SK-N-SH (cell line): Measurements from ENCODE around the gene RAB1B. TPM values are rescaled to one million over a fixed set of nuclear protein-coding genes. Genes with fewer than 3 reads are reported as not detected.

Experiments
- CTCF ChIA-PET: fragments of 300-600, 350-600 bp; formaldehyde crosslinking; extraction: SDS; loops from one replicate; lab custom pipeline; 2021; lab: Yijun Ruan, JAX
- POLR2A ChIA-PET: fragments of 350-600 bp; sonication (Branson Sonifier 250); formaldehyde crosslinking; extraction: SDS; loops from one replicate; lab custom pipeline; 2020; ENCODE audit warnings: antibody characterized with exemption, inconsistent platforms; lab: Yijun Ruan, JAX
- DNase-seq: peaks from one replicate; pipeline ENCODE4 v3.0.0; 2012
- H2AFZ ChIP-seq: fragments of 200-600 bp; sonication (generic); 2 replicates; pipeline ENCODE4 v1.8.1; 2016; ENCODE audit warnings: antibody characterized with exemption, mild to moderate bottlenecking, low read depth
- H3F3A ChIP-seq: fragments of 200-600 bp; sonication (generic); replicated peaks from 2 replicates; pipeline ENCODE3; 2016; ENCODE audit warnings: antibody characterized with exemption, mild to moderate bottlenecking; ENCODE audit not compliant: insufficient read depth
- H3K27ac ChIP-seq, 2 experiments: fragments of 200-500 bp in 1 of 2; fragments of 200-600 bp in 1 of 2; sonication (Bioruptor generic) in 1 of 2; sonication (generic), shearing (Covaris generic) in 1 of 2; 2 replicates each; pipeline versions ENCODE4 v1.5.1 to v1.6.1; 2014 to 2016; ENCODE audit warnings: low read depth in 2 of 2, inconsistent platforms in 1 of 2, low read length in 1 of 2, mild to moderate bottlenecking in 1 of 2, mixed read lengths in 1 of 2
- H3K27me3 ChIP-seq: fragments of 200-600 bp; sonication (generic), shearing (Covaris generic); 2 replicates; pipeline ENCODE4 v1.6.1; 2016; ENCODE audit warnings: mixed run types; ENCODE audit not compliant: insufficient read depth
- H3K36me3 ChIP-seq, 2 experiments: fragments of 200-500 bp in 1 of 2; fragments of 200-600 bp in 1 of 2; sonication (Bioruptor generic) in 1 of 2; sonication (generic) in 1 of 2; replicated peaks in 1 of 2; 2 replicates each; pipeline versions ENCODE3 to v1.5.1; 2014 to 2016; ENCODE audit warnings: low read length in 1 of 2, mild to moderate bottlenecking in 1 of 2; ENCODE audit not compliant: insufficient read depth in 2 of 2, control insufficient read depth in 1 of 2
- H3K4me1 ChIP-seq, 2 experiments: fragments of 200-500 bp in 1 of 2; fragments of 200-600 bp in 1 of 2; sonication (Bioruptor generic) in 1 of 2; sonication (generic), shearing (Covaris generic) in 1 of 2; 2 replicates each; pipeline versions ENCODE4 v1.5.1 to v1.6.1; 2014 to 2016; ENCODE audit warnings: low read depth in 1 of 2, low read length in 1 of 2, mixed run types in 1 of 2; ENCODE audit not compliant: insufficient read depth in 2 of 2, control insufficient read depth in 1 of 2
- H3K4me2 ChIP-seq: fragments of 200-600 bp; sonication (generic), shearing (Covaris generic); 2 replicates; pipeline ENCODE4 v1.6.1; 2017; ENCODE audit warnings: mixed run types
- H3K4me3 ChIP-seq, 2 experiments: fragments of 200-500 bp in 1 of 2; fragments of 200-600 bp in 1 of 2; sonication (Bioruptor generic) in 1 of 2; sonication (generic), shearing (Covaris generic) in 1 of 2; 2 replicates each; pipeline versions ENCODE4 v1.5.1 to v1.8.1; 2014 to 2016; ENCODE audit warnings: low read depth in 2 of 2, inconsistent platforms in 1 of 2, low read length in 1 of 2, mild to moderate bottlenecking in 1 of 2, mixed read lengths in 1 of 2, moderate library complexity in 1 of 2
- H3K79me2 ChIP-seq: fragments of 200-600 bp; sonication (generic); 2 replicates; pipeline ENCODE4 v1.8.1; 2017; ENCODE audit warnings: mild to moderate bottlenecking; ENCODE audit not compliant: insufficient read depth
- H3K9ac ChIP-seq: fragments of 200-600 bp; sonication (generic); 2 replicates; pipeline ENCODE4 v1.6.1; 2017; ENCODE audit warnings: mixed run types
- H3K9me2 ChIP-seq: fragments of 200-600 bp; sonication (generic); 2 replicates; pipeline ENCODE4 v1.6.1; 2017; ENCODE audit warnings: mixed run types
- H3K9me3 ChIP-seq: fragments of 200-600 bp; sonication (generic); 2 replicates; pipeline ENCODE4 v1.6.1; 2017; ENCODE audit warnings: mixed run types, mild to moderate bottlenecking, moderate library complexity
- H4K20me1 ChIP-seq: fragments of 200-600 bp; sonication (generic); 2 replicates; pipeline ENCODE4 v1.6.1; 2017; ENCODE audit warnings: mild to moderate bottlenecking, mixed run types; ENCODE audit not compliant: insufficient read depth
- CHD2 ChIP-seq: fragments of 150-350 bp; IDR thresholded peaks from 2 replicates; pipeline ENCODE4 v1.6.1; 2018; ENCODE audit warnings: low read length; ENCODE audit not compliant: partially characterized antibody
- CTCF ChIP-seq: fragments of 200-600 bp; sonication (generic); IDR thresholded peaks from 2 replicates; pipeline ENCODE4 v1.6.1; 2017; ENCODE audit warnings: antibody characterized with exemption, mild to moderate bottlenecking, moderate library complexity
- EZH2phosphoT487 ChIP-seq: fragments of 200-600 bp; sonication (generic); IDR thresholded peaks from 2 replicates; pipeline ENCODE4 v1.6.1; 2017; ENCODE audit warnings: low read depth, mixed run types, mild to moderate bottlenecking, antibody characterized with exemption, moderate library complexity, borderline replicate concordance
- FOSL2 ChIP-seq: IDR thresholded peaks from 2 replicates; pipeline ENCODE4 v1.4.0; 2012; ENCODE audit warnings: low read depth, mild to moderate bottlenecking, moderate library complexity, borderline replicate concordance
- GABPA ChIP-seq: IDR thresholded peaks from 2 replicates; pipeline ENCODE4 v1.4.0; 2012; ENCODE audit warnings: low read depth, mild to moderate bottlenecking
- GATA2 ChIP-seq: sonication (generic); formaldehyde crosslinking; IDR thresholded peaks from 2 replicates; pipeline ENCODE4 v1.5.0; 2020; ENCODE audit warnings: mild to moderate bottlenecking, missing genetic modification reagents
- JUND ChIP-seq: IDR thresholded peaks from 2 replicates; pipeline ENCODE4 v1.4.0; 2012
- MAX ChIP-seq: IDR thresholded peaks from 2 replicates; pipeline ENCODE4 v1.4.0; 2012; ENCODE audit warnings: low read depth
- MEF2A ChIP-seq: IDR thresholded peaks from 2 replicates; pipeline ENCODE4 v1.4.0; 2012; ENCODE audit warnings: low read depth, borderline replicate concordance
- NRF1 ChIP-seq: IDR thresholded peaks from 2 replicates; pipeline ENCODE4 v1.6.1; 2012; ENCODE audit warnings: low read depth, mild to moderate bottlenecking, low read length
- PBX3 ChIP-seq: IDR thresholded peaks from 2 replicates; pipeline ENCODE4; 2012
- POLR2AphosphoS5 ChIP-seq: IDR thresholded peaks from 2 replicates; pipeline ENCODE4 v1.6.1; 2012; ENCODE audit warnings: low read depth, low read length
- REST ChIP-seq: IDR thresholded peaks from 2 replicates; pipeline ENCODE4 v1.6.1; 2012; ENCODE audit warnings: mild to moderate bottlenecking, low read depth, low read length, moderate library complexity
- RFX5 ChIP-seq: IDR thresholded peaks from 2 replicates; pipeline ENCODE4 v1.6.1; 2012; ENCODE audit warnings: mild to moderate bottlenecking, improper control_type of control experiment, low read length
- RXRA ChIP-seq: IDR thresholded peaks from 2 replicates; pipeline ENCODE4 v1.4.0; 2012; ENCODE audit warnings: low read depth, mild to moderate bottlenecking, borderline replicate concordance
- SIN3A ChIP-seq: IDR thresholded peaks from 2 replicates; pipeline ENCODE4 v1.6.1; 2012; ENCODE audit warnings: low read depth, mild to moderate bottlenecking, low read length, moderate library complexity, borderline replicate concordance
- TEAD4 ChIP-seq: IDR thresholded peaks from 2 replicates; pipeline ENCODE4 v1.4.0; 2012; ENCODE audit warnings: mild to moderate bottlenecking, borderline replicate concordance; ENCODE audit not compliant: insufficient read depth
- USF1 ChIP-seq: IDR thresholded peaks from 2 replicates; pipeline ENCODE4 v1.4.0; 2012; ENCODE audit warnings: low read depth, borderline replicate concordance
- USF2 ChIP-seq: fragments of 150-350 bp; IDR thresholded peaks from 2 replicates; pipeline ENCODE4 v1.6.1; 2017; ENCODE audit warnings: antibody characterized with exemption, low read length, low read depth, borderline replicate concordance
- ZBTB33 ChIP-seq: IDR thresholded peaks from 2 replicates; pipeline ENCODE4 v1.4.0; 2012; ENCODE audit warnings: low read depth, borderline replicate concordance
- WGBS: methylation state at CpG from one replicate; pipeline ENCODE4 v1.1.6; 2017; ENCODE audit warnings: low lambda C conversion rate; 5-methylcytosine and 5-hydroxymethylcytosine counted together
- polyA plus RNA-seq, 3 experiments: library from polyadenylated mRNA; depleted of rRNA; stranded (reverse); fragments of >200 nt; gene quantifications; 2 replicates each; pipeline ENCODE4 v1.2.3, GENCODE V29; 2012

The RAB1B gene
- polyA plus RNA-seq, 1 of the 3 experiments (the other 2 are of a cell fraction) = 208 TPM

GRCh38 chr11:66222358-66223149 is 45.9 kb upstream of the RAB1B start:
- H3K27ac ChIP-seq = no peak overlapping the region
- no peaks in the 10 kb centered on the region for H3K9me2 ChIP-seq
- 0 out of 2 replicates have a peak, but pooled peaks cover 4% of the 10 kb centered on the region for H4K20me1 ChIP-seq
- no peaks in the 10 kb centered on the region for H3K79me2 ChIP-seq
- POLR2A ChIA-PET = interaction anchor here (1.6 kb wide), 1 partner anchor 45 kb away, joined by 5 read pairs; no protein-coding TSS in a partner anchor
- no peak overlapping the region; a peak in 1 of 4 replicates for H3K4me3 ChIP-seq
- peaks cover 8% of the 10 kb centered on the region for H3F3A ChIP-seq
- no peaks in the 10 kb centered on the region for H3K9me3 ChIP-seq
- peak; percentile 91 for DNase-seq
- peaks cover 0 to 6% of the 10 kb centered on the region in 2 experiments; a peak in 1 of 4 replicates for H3K4me1 ChIP-seq
- no peak overlapping the region for H3K9ac ChIP-seq
- no peak overlapping the region for H3K4me2 ChIP-seq
- H3K36me3 ChIP-seq = peaks cover 31 to 48% of the 10 kb centered on the region in 2 experiments
- no peak overlapping the region for H2AFZ ChIP-seq
- WGBS = 26% methylated on average over 21 of the region's 21 CpGs
- CTCF ChIA-PET = interaction anchor here (0.6 to 6.7 kb wide), 52 partner anchors 8 to 521 kb away, joined by 3 to 73 read pairs (median 4); partner anchors contain the start of genes BRMS1, CNIH2, GAL3ST3 and RAB1B
- no peaks in the 10 kb centered on the region for H3K27me3 ChIP-seq
- TF ChIP-seq ZBTB33 (no peak), POLR2AphosphoS5 (no peak), MEF2A (no peak), RXRA (no peak), RFX5 (no peak), GABPA (no peak), USF1 (peak; percentile 91), CTCF (peak; percentile 98), GATA2 (no peak), REST (peak; percentile 36; the same call in 1 of the 2 replicates), CHD2 (peak; percentile 61), EZH2phosphoT487 (no peak), MAX (peak; percentile 61), SIN3A (no peak), NRF1 (no peak), FOSL2 (no peak), USF2 (peak; percentile 77), PBX3 (no peak), TEAD4 (no peak), JUND (no peak)
